GM10248 (cell line): Measurements from ENCODE around the gene IKZF2.
"Not testable (repeated sequence)": the region's sequence is repeated elsewhere in the genome, so short reads cannot be mapped to it uniquely, and the experiment has no call there.

Experiments
- CTCF ChIA-PET: fragments of 300-600 bp; sonication (Branson Sonifier 250); formaldehyde crosslinking; extraction: SDS; loops from one replicate; lab custom pipeline; 2021; ENCODE audit warnings: antibody characterized with exemption; lab: Yijun Ruan, JAX
- POLR2A ChIA-PET: fragments of 350-650 bp; sonication (Branson Sonifier 250); formaldehyde crosslinking; extraction: SDS; loops from one replicate; lab custom pipeline; 2020; ENCODE audit warnings: antibody characterized with exemption; lab: Yijun Ruan, JAX
- DNase-seq: peaks from one replicate; pipeline ENCODE4 v3.0.0; 2012; ENCODE audit errors: extremely low spot score
- CTCF ChIP-seq: IDR thresholded peaks from 2 replicates; pipeline ENCODE4 v1.5.1; 2012; ENCODE audit warnings: mild to moderate bottlenecking, low read depth; ENCODE audit errors: extremely low read depth, missing control alignments, control extremely low read depth

The IKZF2 gene

DNA sequence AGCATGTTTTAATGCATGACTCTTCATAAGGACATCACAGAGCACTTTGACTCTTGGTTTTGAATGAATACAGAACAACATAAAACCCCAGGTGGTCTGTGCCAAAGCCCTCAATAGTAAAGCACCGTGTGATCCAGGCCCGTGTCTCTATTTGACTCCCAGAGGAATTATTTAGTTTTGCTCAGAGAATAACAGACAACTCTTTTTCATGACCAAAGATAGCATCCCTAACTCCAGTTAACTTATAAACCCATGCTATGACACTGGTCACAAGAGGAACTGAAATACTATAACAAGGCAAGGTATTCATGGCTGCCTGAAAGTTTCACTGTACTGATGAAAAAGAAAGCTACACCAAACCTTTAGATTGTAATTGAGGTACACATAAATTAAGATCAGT is 128.4 kb downstream of the IKZF2 start:
- no peak for TF ChIP-seq CTCF
- CTCF ChIA-PET: interaction anchor here (1.0 to 2.5 kb wide), 4 partner anchors 11 to 135 kb away, joined by 3 to 10 read pairs (median 4); partner anchors contain the start of gene IKZF2
- POLR2A ChIA-PET: interaction anchor here (1.2 kb wide), 1 partner anchor 126 kb away, joined by 3 read pairs; no protein-coding TSS in a partner anchor
- peak; percentile 26 for DNase-seq

- no peak for TF ChIP-seq CTCF
- ChIA-PET CTCF (interaction anchor here (0.7 to 2.5 kb wide), 5 partner anchors 12 to 245 kb away, joined by 3 to 10 read pairs (median 4); partner anchors contain the start of gene IKZF2), POLR2A (interaction anchor here (0.5 to 0.8 kb wide), 4 partner anchors 8 to 313 kb away, joined by 3 to 7 read pairs (median 4); no protein-coding TSS in a partner anchor)
- DNase-seq: peak; percentile 28
Measured at GRCh38 chr2:213021971-213022899, 129.2 kb downstream of the IKZF2 start.

DNA sequence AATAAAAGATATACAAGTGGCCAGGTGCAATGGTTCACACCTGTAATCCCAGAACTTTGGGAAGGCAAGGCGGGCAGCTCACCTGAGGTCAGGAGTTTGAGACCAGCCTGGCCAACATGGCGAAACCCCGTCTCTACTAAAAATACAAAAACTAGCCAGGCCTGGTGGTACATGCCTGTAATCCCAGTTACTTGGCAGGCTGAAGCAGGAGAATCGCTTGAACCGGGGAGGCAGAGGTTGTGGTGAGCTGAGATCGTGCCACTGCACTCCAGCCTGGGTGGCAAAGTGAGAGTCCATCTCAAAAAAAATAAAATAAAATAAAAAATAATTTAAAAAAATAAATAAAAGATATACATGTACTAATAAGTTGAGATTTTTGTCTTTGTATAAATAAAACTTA is 130.5 kb downstream of the IKZF2 start:
- DNase-seq, POLR2A ChIA-PET: not testable (repeated sequence)
- CTCF ChIA-PET: interaction anchor here (1.2 kb wide), 1 partner anchor 129 kb away, joined by 4 read pairs; no protein-coding TSS in a partner anchor

DNA sequence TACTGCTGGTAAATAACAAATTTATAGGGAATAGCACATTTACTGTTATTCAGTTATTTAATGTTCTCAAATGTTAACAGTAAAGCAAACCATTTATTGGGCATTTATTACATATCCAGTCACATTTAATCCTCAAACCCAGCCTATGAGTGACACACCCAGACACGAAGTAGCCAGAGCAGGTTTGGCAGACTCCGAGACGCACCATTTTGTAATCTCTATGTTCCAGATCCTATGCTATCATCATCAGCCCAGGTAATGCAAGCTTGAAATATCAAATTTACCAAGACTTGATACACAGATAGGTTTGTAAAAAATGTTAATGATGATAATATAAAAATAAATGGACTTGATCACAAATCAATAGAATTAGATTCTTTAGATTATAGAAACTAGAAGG is 131.1 kb downstream of the IKZF2 start:
- TF ChIP-seq CTCF: no peak
- no peak for DNase-seq
- ChIA-PET CTCF (interaction anchor here (1.2 kb wide), 1 partner anchor 129 kb away, joined by 4 read pairs; no protein-coding TSS in a partner anchor), POLR2A (no interaction called here)

DNA sequence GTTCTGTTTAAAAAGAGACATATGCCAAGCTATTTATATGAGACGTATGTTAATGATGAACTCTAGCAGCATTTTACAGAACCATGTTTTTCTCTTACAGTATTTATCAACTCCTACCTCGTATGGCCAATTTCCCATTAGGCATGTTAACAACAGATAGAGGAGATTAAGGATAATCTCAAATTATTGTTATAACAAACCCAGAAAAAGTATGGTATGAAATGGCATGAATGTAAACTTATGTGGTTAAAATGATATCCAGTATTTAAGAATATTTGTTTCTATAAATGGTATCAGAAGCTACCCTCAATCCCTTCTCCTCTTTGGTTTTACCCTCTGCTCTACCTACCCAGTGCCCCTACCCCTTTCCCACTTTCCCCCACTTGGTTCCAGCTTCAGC is 132.0 kb downstream of the IKZF2 start:
- POLR2A ChIA-PET: interaction anchor here (0.5 kb wide), 1 partner anchor 107 kb away, joined by 3 read pairs; no protein-coding TSS in a partner anchor
- no peak for TF ChIP-seq CTCF
- CTCF ChIA-PET: interaction anchor here (1.8 to 2.0 kb wide), 2 partner anchors 11 to 333 kb away, joined by 4 to 8 read pairs; no protein-coding TSS in a partner anchor
- no peak for DNase-seq

- POLR2A ChIA-PET: interaction anchor here (1.2 kb wide), 1 partner anchor 133 kb away, joined by 6 read pairs; the partner anchor contains the start of gene IKZF2
- DNase-seq: no peak
- no peak for TF ChIP-seq CTCF
- CTCF ChIA-PET: interaction anchor here (1.0 to 2.4 kb wide), 8 partner anchors 10 to 332 kb away, joined by 3 to 8 read pairs (median 4); partner anchors contain the start of gene IKZF2
Measured at GRCh38 chr2:213018340-213018901, 133.0 kb downstream of the IKZF2 start.
